A549 (cell line): ENCODE measurements around the gene GAS7. TPM values are rescaled to one million over a fixed set of nuclear protein-coding genes. Genes with fewer than 3 reads are reported as not detected.

ENCODE experiments used
- ATAC-seq, 2 experiments: fragments of 200-7000 bp in 1 of 2; fragments of >200 bp in 1 of 2; cut with Nextera tagmentation in 1 of 2; cut with Tn5 transposase in 1 of 2; 3 replicates each; pipeline versions ENCODE4 v1.8.0 to v1.9.1; 2018 to 2020; ENCODE audit warnings: mild to moderate bottlenecking in 1 of 2, moderate library complexity in 1 of 2
- CTCF ChIA-PET: fragments of 300-600 bp; sonication (Branson Sonifier 250); formaldehyde crosslinking; extraction: SDS; loops from one replicate; lab custom pipeline; 2021; ENCODE audit warnings: antibody characterized with exemption, inconsistent platforms; lab: Yijun Ruan, JAX
- POLR2A ChIA-PET: fragments of 350-600 bp; formaldehyde crosslinking; extraction: SDS; loops from one replicate; lab custom pipeline; 2021; ENCODE audit warnings: antibody characterized with exemption, inconsistent platforms; lab: Yijun Ruan, JAX
- DNase-seq, 2 experiments: peaks; one replicate each; pipeline versions ENCODE4 v3.0.0 to v3.0.0-alpha.2; 2011 to 2016; ENCODE audit warnings: low read depth in 1 of 2, low spot score in 1 of 2
- FAIRE-seq: peaks from 2 replicates; lab custom pipeline; 2011; peaks lifted over from hg19 to GRCh38; lab: Jason Lieb, UNC
- H3K27ac ChIP-seq, 2 experiments: fragments of >200 bp; sonication (Bioruptor Twin); formaldehyde crosslinking; 3 replicates each; pipeline ENCODE4 v1.5.1; 2016 to 2017
- H3K4me1 ChIP-seq: fragments of >200 bp; sonication (Bioruptor Twin); formaldehyde crosslinking; 3 replicates; pipeline ENCODE4 v1.6.1; 2016
- H3K4me2 ChIP-seq: fragments of >200 bp; sonication (Bioruptor Twin); formaldehyde crosslinking; 3 replicates; pipeline ENCODE4 v1.6.1; 2016
- H3K4me3 ChIP-seq: fragments of >200 bp; sonication (Bioruptor Twin); formaldehyde crosslinking; 3 replicates; pipeline ENCODE4 v1.5.1; 2016
- H3K9me3 ChIP-seq: fragments of >200 bp; sonication (Bioruptor Twin); formaldehyde crosslinking; 3 replicates; pipeline ENCODE4 v1.6.1; 2016
- CHD2 ChIP-seq: fragments of 150-350 bp; IDR thresholded peaks from 2 replicates; pipeline ENCODE4 v1.6.1; 2014; ENCODE audit warnings: low read length; ENCODE audit not compliant: partially characterized antibody
- CHD4 ChIP-seq: fragments of 200-600 bp; sonication (generic); IDR thresholded peaks from 2 replicates; pipeline ENCODE4 v1.6.1; 2016; ENCODE audit warnings: antibody characterized with exemption, mild to moderate bottlenecking, borderline replicate concordance
- E2F6 ChIP-seq: IDR thresholded peaks from 2 replicates; pipeline ENCODE4 v1.6.1; 2012; ENCODE audit warnings: low read depth, borderline replicate concordance
- EHF ChIP-seq: fragments of 250-450 bp; sonication (Bioruptor Pico); IDR thresholded peaks from 2 replicates; pipeline ENCODE4 v1.5.0; 2020; ENCODE audit warnings: mild to moderate bottlenecking
- EHMT2 ChIP-seq: fragments of 200-600 bp; sonication (generic); IDR thresholded peaks from 2 replicates; pipeline ENCODE4 v1.6.1; 2016; ENCODE audit warnings: antibody characterized with exemption, low read depth, mild to moderate bottlenecking, moderate library complexity
- ESRRA ChIP-seq: fragments of 150-350 bp; IDR thresholded peaks from 2 replicates; pipeline ENCODE4 v1.6.1; 2014; ENCODE audit warnings: mild to moderate bottlenecking, low read length, borderline replicate concordance
- GATA3 ChIP-seq: IDR thresholded peaks from 2 replicates; pipeline ENCODE4 v1.6.1; 2012; ENCODE audit warnings: borderline replicate concordance
- HOXA7 ChIP-seq: fragments of 250-450 bp; sonication (Bioruptor Pico); IDR thresholded peaks from 2 replicates; pipeline ENCODE4 v1.5.0; 2020; ENCODE audit warnings: mild to moderate bottlenecking, moderate library complexity
- JUNB ChIP-seq: fragments of >200 bp; sonication (Bioruptor Twin); formaldehyde crosslinking; IDR thresholded peaks from 2 replicates; pipeline ENCODE4 v1.6.1; 2016
- MAFK ChIP-seq: fragments of 450-650 bp; IDR thresholded peaks from 2 replicates; pipeline ENCODE4 v1.6.1; 2014; ENCODE audit not compliant: partially characterized antibody
- PHF8 ChIP-seq: fragments of 200-600 bp; sonication (generic); IDR thresholded peaks from 2 replicates; pipeline ENCODE4 v1.6.1; 2016; ENCODE audit warnings: low read depth, mild to moderate bottlenecking, antibody characterized with exemption, moderate library complexity, borderline replicate concordance
- RAD21 ChIP-seq, 2 experiments: fragments of >200 bp in 1 of 2; sonication (Bioruptor Twin) in 1 of 2; formaldehyde crosslinking in 1 of 2; IDR thresholded peaks in 1 of 2; conservative IDR thresholded peaks in 1 of 2; 2 replicates in 1 of 2; 3 replicates in 1 of 2; pipeline ENCODE4 v1.6.1; 2012 to 2018; ENCODE audit warnings: inconsistent platforms in 1 of 2
- RARB ChIP-seq: fragments of 250-450 bp; sonication (Bioruptor Pico); IDR thresholded peaks from 2 replicates; pipeline ENCODE4 v1.8.0; 2021; ENCODE audit warnings: mild to moderate bottlenecking, moderate library complexity
- REST ChIP-seq: fragments of 200-600 bp; sonication (generic); IDR thresholded peaks from 2 replicates; pipeline ENCODE4 v1.6.1; 2016; ENCODE audit warnings: antibody characterized with exemption, mild to moderate bottlenecking, moderate library complexity
- RFX5 ChIP-seq: fragments of 450-650 bp; IDR thresholded peaks from 2 replicates; pipeline ENCODE4 v1.7.1; 2014; ENCODE audit warnings: antibody characterized with exemption, mild to moderate bottlenecking, moderate library complexity
- SREBF2 ChIP-seq: fragments of 450-650 bp; IDR thresholded peaks from 2 replicates; pipeline ENCODE4 v1.6.1; 2014; ENCODE audit warnings: mild to moderate bottlenecking, moderate library complexity
- TP53 ChIP-seq: fragments of 250-450 bp; sonication (Bioruptor Pico); IDR thresholded peaks from 2 replicates; pipeline ENCODE4 v1.5.0; 2021; ENCODE audit warnings: mild to moderate bottlenecking, moderate library complexity
- USF2 ChIP-seq: fragments of 450-650 bp; IDR thresholded peaks from 2 replicates; pipeline ENCODE4 v1.6.1; 2014; ENCODE audit warnings: antibody characterized with exemption
- ZC3H11A ChIP-seq: fragments of 450-650 bp; IDR thresholded peaks from 2 replicates; pipeline ENCODE4 v1.6.1; 2014; ENCODE audit warnings: antibody characterized with exemption, mild to moderate bottlenecking
- WGBS: methylation state at CpG from one replicate; pipeline ENCODE4 v1.1.6; 2017; ENCODE audit errors: missing lambda C conversion rate; 5-methylcytosine and 5-hydroxymethylcytosine counted together
- polyA plus RNA-seq, 4 experiments: library from polyadenylated mRNA; depleted of rRNA in 3 of 4; stranded (reverse); fragments of >200 nt; fragmentation: RNase III in 1 of 4; extraction: RNeasy Plus Mini Kit Qiagen cat#74134 plus additional on column Dnase treatment in 1 of 4; gene quantifications; 2 replicates in 3 of 4; 3 replicates in 1 of 4; pipeline ENCODE4 v1.2.3, GENCODE V29; 2011 to 2017
- TF ChIP-seq, protein P1 (sequence below): fragments of >200 bp; sonication (Bioruptor Twin); formaldehyde crosslinking; IDR thresholded peaks from 3 replicates; pipeline ENCODE4 v1.5.1; 2016

Gene GAS7
- polyA plus RNA-seq, 2 of the 4 experiments (the other 2 are of a cell fraction): 1.3 to 1.5 TPM

- no peak for FAIRE-seq
- Histone ChIP-seq H3K27ac (no peak overlapping the region), H3K9me3 (no peaks in the 10 kb centered on the region), H3K4me2 (no peak overlapping the region), H3K4me3 (no peak overlapping the region), H3K4me1 (peaks cover 8% of the 10 kb centered on the region; the same call in 1 of the 3 replicates)
- ATAC-seq: no peak
- DNase-seq: no peak
- ChIA-PET CTCF (no interaction called here), POLR2A (interaction anchor here (0.6 kb wide), 1 partner anchor 9 kb away, joined by 3 read pairs; no protein-coding TSS in a partner anchor)
- WGBS: 25% methylated on average over 8 of the region's 8 CpGs
- TF ChIP-seq E2F6: no peak
- TF ChIP-seq MAFK: peak; percentile 18
- TF ChIP-seq, protein P1, sequence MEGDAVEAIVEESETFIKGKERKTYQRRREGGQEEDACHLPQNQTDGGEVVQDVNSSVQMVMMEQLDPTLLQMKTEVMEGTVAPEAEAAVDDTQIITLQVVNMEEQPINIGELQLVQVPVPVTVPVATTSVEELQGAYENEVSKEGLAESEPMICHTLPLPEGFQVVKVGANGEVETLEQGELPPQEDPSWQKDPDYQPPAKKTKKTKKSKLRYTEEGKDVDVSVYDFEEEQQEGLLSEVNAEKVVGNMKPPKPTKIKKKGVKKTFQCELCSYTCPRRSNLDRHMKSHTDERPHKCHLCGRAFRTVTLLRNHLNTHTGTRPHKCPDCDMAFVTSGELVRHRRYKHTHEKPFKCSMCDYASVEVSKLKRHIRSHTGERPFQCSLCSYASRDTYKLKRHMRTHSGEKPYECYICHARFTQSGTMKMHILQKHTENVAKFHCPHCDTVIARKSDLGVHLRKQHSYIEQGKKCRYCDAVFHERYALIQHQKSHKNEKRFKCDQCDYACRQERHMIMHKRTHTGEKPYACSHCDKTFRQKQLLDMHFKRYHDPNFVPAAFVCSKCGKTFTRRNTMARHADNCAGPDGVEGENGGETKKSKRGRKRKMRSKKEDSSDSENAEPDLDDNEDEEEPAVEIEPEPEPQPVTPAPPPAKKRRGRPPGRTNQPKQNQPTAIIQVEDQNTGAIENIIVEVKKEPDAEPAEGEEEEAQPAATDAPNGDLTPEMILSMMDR: no peak
Observed at GRCh38 chr17:10102817-10103216, 95.6 kb downstream of the GAS7 start.

- DNase-seq: no peak
Observed at GRCh38 chr17:10099051-10099571, 99.3 kb downstream of the GAS7 start.

More at GRCh38 chr17:10099051-10099571, 99.3 kb downstream of the GAS7 start:
- TF ChIP-seq REST (no peak), PHF8 (no peak), HOXA7 (CRISPR knock-in tag) (no peak), RAD21 (conservative IDR thresholded peaks at IDR 0.05 in 1 of 2, IDR thresholded peaks at IDR 0.05 in 1 of 2) (no peak), E2F6 (no peak), SREBF2 (no peak), GATA3 (no peak), ESRRA (no peak), EHF (CRISPR knock-in tag) (no peak), TP53 (no peak), CHD4 (no peak), JUNB (no peak), CHD2 (no peak), ZC3H11A (no peak), EHMT2 (no peak), RARB (CRISPR knock-in tag) (no peak), RFX5 (no peak), USF2 (no peak)
- FAIRE-seq (no peak), ATAC-seq (no peak; a peak in 3 of 6 replicates)
- ChIA-PET POLR2A (no interaction called here), CTCF (no interaction called here)
- Histone ChIP-seq H3K9me3 (no peaks in the 10 kb centered on the region), H3K4me2 (no peak overlapping the region), H3K4me1 (peaks cover 17% of the 10 kb centered on the region; the same call in 2 of the 3 replicates), H3K27ac (peak overlapping the region in 1 of 2 experiments; percentile 20; a peak in 2 of 6 replicates), H3K4me3 (no peak overlapping the region)
- 66% methylated on average over 8 of the region's 8 CpGs for WGBS
